Measurements from ENCODE around the gene GDPD5.

The GDPD5 gene

DNA sequence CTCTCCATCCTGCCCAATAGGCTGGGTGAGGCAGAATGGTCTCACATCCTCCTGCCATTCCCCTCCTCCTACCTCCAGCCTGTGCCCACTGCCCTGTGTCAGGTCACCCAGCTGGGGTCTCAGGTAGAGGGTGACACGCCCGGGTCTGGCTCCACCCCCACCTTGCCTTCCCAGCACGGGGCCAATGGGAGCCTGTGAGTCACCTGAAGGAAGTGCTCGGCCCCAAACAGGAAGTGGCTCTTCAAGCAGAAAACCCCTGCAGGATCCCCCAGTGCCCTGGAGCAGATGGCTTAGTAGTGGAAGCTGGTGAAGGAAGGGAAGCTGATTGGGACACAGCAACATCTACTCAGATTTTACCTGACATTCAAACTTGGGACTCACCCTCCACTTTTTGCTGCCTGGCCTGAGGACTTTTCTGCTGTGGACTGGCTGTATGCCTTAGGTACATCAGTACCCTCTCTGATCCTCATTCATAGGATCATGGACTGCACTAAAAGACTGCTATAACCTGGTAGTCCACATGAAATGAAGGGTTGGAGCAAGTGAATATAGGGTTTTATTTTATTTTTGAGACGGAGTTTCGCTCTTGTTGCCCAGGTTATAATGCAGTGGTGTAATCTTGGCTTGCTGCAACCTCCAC, 33.4 kb downstream of the GDPD5 start:
- peak; percentile 49 for DNase-seq (ENCODE audit: low read depth)

DNA sequence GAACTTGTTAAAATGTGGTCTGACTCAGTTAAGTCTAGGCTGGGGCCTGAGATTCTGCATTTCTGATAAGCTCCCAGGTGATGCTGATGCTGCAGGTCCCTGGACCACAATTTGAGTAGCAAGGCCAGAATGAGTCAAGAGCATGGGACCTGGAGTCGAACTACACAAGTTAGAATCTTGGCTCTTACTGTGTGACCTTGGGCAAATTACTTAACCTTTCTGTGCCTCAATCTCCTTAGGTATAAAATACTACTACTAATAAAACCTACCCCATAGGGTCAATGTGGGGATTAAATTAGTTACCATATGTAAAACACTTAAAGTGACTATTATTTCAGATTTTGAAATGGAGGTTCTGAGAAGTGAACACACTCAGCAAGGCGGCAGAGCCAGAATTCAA, 34.3 kb downstream of the GDPD5 start:
- DNase-seq (ENCODE audit: low read depth), result no peak

DNA sequence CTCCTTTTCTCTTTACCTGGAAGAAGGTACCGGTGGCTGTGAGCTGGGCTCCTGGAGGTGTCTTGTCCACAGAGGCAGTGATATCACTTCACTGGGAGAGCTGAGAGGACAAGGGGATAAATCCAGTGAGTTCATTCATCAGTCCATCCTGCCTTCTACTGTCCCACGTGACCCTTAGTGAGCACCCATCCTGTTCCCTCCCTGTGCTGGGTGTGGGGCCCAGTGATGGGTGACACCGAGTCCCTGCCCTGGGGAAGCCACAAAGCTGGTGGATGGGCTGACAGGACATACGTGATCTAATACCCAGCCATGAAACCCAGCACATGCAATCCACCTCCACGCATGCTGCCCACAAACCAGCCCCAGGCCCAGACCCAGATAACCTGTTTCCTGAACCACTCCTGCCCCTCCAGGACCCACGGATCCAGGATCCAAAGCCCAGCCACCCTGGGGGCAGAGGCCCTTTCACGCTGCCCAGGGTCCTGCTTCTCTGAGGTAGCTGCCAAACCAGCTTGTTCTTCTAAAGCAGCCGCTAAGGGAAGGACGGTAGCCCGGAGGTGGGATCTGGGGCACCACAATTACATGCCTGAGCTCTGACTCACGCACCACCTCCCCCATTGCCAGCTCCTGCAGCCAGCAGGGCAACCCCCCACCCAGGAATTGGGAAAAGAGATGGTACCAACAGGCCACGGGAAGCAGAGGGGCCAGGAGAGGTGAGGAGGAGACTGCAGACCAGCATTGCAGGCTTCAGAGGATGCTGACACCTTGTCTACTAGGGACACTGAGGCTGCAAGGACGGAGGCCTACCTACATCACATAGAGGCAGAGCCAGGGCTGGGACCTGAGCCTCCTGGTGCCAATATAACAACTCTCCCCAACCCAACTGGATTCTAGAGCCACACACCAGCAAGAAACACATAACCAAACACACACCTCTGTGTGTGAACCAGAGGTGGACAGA, 35.2 kb downstream of the GDPD5 start:
- no peak for DNase-seq (ENCODE audit: low read depth)

GRCh38 chr11:75487365-75487764, 38.4 kb downstream of the GDPD5 start:
- DNase-seq (ENCODE audit: low read depth), result no peak

DNA sequence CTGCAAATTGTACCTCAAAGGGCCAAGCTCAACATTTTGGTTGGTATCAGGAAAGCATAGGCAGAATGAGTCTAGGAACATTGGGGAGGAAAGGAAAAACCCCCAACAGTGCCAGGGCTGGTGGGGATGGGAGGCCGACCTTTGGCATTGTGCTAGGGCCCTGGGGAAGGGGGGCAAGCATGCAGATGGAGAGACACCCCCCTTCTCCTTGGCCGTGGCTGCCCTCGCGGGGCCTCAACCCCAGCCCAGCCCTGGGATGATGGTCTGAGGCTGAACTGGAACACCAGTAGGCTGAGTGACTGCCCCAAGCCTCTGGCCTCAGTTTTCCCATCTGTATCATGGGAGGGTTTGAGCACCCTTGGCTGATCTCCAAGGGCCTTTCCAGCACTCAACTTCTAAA, 40.0 kb downstream of the GDPD5 start:
- no peak for DNase-seq (ENCODE audit: low read depth)

DNA sequence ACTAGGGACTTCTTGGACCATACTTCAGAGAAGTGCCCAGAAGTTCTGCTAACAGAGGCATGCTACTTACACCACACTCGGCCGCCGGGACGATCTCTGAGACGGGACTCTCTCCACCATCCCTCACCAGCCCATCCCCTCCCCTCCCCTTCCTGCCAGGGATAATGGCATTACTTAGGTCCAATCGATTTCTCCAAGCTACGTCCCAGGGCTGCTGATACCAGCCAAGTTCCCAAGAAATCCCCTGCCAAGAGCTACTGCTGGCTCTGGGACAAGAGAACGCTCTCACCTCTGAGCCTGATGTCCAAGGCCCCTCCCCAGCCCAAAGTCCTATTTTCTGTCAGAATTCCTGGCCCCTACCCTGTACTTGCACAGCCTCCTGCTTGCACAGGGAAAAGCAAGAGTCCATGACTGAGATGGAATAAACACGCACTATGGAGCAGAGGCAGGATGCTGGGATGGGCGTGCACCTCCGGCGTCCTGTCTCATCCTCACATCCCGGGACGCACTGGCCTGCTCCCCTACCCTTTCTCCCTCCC, 42.7 kb downstream of the GDPD5 start:
- no peak for DNase-seq (ENCODE audit: low read depth)

DNA sequence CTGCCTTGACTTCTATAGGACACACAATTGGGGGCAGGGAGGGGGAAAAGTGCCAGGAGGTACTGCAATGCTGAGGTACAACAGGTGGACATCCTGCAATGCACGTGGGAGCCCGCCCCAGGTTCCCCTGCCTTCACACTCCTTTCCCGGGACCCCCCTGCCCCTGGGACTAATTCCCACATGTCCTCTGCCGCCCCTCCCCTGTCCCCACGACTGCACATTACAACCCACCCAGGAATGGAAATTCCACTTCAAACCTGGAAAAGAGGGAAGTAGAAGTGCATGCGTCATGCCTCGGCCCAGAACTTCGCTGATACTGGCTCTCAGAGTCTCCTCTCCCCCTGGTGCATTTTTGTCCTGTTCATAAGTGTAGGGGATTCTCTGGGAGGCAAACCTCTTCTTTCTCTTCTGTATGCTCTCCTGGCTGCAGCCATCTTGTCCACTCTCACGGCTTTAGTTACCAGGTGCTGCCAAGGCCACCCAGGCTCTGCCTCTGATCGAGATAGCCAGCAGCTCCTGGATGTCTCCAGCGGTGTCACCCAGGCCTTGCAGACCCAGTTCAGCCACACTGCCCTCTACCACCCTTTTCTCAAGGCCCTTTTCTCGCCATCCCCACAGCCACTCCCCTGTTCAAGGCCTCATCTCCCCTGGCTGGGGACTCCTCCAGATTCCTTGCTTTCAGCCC, 43.7 kb downstream of the GDPD5 start:
- no peak for DNase-seq (ENCODE audit: low read depth)

DNA sequence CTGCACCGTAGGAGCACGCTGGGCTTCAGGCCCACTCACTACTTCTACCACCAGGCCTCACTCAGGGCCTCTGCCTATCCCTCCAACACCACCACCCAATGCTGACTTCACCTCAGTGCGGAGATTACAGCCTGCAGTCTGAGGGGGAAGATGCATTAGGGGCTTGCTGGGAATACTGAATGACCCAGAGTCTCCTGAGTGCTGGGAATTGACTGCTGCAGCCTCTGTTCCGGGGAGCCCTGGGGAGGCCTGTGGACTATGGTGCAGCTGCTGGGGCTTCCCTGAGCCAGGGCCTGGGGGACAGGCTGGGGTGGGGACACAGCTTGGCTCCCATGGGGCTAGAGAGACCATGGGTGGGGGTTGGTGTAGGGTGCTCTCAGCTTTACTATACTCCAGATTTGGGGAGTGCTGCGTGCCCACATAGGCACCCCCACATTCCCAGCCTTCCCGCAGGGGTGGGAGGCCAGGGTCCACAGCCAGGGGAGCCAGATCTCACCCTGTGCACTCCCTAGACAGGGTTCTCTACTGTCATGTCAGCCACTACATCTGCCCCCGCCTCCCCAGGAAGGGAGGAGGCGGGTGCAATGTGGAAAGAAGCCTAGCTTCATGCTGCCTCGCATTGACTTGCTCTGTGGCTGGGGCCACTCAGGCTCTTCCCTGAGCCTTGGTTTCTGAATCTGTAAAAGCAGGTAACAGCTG, 44.4 kb downstream of the GDPD5 start:
- no peak for DNase-seq (ENCODE audit: low read depth)

- no peak for DNase-seq (ENCODE audit: low read depth)
Observed at GRCh38 chr11:75480185-75481175, 45.3 kb downstream of the GDPD5 start.

- DNase-seq (ENCODE audit: low read depth), result no peak
Observed at GRCh38 chr11:75479597-75480145, 46.1 kb downstream of the GDPD5 start.

DNA sequence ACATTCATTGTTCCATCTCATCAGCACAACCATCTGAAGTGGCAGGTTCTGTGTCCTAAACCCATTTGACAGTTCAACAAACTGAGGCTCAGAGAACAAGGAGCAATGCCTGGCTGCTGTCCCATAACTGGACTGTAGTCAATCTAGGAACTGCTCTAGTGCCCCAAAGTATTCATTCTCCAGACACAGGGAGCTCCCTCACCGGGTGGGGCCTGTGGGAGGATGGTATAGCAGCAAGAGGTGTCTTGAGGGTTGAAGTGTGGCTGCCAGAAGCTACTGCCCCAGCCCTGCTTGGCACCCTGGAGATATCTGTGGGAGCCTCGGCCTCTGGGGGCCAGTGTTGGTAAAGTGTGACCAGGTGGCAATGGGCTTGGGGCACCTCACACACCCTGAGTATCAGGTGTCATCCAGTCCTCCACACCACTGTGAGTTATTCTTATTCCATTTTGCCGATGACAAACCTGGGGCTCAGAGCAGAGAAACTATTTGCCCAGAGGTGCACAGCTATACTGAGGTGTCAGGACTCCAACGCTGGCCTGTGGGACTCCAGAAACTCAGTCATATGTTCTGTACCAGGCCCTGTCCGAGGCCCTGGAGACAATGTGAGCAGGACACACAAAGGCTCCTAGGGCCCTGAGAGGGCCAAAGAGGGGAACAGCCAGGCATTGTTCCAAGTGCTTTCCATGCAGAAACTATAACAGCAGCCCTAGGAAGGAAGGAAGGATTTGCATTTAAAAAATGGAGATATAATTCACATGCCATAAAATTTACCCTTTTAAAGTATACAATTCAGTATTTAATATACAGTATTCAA, 46.8 kb downstream of the GDPD5 start:
- DNase-seq (ENCODE audit: low read depth), result no peak

GRCh38 chr11:75477614-75477935, 48.2 kb downstream of the GDPD5 start:
- DNase-seq (ENCODE audit: low read depth), result no peak

- no peak for DNase-seq (ENCODE audit: low read depth)
Observed at GRCh38 chr11:75476739-75477613, 48.8 kb downstream of the GDPD5 start.

DNA sequence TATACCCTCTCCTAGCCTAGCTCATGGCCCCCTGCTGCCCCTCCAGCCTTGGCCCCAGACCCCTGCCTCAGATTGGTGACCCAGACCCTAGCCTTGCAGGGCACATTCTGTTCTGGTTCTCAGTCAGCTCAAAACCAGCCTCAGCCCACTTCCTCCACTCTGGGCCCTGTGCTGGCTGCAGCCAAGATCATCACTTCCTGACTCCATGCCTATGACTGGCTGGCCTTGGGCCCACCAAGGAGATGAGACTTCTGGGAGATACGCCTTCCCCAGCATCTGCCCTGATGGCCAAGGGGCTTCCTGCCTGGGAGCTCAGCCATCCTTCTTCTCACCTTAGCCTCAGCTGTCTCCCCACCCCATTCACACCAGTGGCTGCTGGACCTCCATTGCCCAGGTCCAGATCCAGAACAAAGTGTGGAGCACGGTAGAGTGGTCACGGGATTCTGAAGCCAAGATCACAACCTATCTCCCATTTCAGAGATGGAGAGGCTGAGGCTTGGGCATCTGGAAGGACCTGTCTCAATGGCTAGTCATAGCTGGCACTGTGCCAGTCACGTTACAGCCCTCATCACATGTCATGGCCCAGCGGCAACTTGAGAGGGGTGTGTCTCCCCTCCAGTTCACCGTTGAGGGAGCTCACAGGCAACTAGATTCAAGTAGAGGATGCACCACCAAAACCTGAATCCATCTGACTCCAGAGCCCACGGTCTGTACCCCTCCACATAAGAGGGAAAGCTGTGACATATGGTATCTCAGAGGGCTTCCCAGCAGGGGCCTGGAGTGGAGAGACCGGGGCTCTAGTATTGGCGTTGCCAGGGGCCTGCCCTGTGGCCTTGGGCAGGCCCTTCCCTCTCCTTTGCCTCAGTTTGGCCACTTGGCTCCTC, 49.7 kb downstream of the GDPD5 start:
- no peak for DNase-seq (ENCODE audit: low read depth)

- peak; percentile 15 for DNase-seq (ENCODE audit: low read depth)
Observed at GRCh38 chr11:75474878-75475766, 50.6 kb downstream of the GDPD5 start.

DNA sequence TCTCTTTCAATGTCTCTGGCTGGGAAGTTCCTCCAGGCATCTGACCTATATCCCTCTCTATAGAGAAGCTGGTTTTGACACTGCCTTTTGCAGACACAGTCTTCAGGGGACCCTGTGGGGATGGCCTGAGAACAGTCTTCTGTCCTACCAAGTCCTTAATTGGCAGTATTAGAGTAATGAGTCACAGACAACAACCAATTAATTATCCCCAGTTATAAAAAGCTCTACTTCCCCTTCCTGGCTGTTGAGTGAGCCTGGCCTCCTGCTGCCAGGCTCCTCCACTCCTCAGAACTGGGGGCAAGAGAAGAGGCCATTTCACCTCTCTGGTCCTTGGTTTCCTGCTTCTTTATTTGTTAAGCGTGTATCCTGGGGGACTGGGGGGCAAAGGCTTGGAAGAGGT, 51.5 kb downstream of the GDPD5 start:
- DNase-seq (ENCODE audit: low read depth), result no peak

DNA sequence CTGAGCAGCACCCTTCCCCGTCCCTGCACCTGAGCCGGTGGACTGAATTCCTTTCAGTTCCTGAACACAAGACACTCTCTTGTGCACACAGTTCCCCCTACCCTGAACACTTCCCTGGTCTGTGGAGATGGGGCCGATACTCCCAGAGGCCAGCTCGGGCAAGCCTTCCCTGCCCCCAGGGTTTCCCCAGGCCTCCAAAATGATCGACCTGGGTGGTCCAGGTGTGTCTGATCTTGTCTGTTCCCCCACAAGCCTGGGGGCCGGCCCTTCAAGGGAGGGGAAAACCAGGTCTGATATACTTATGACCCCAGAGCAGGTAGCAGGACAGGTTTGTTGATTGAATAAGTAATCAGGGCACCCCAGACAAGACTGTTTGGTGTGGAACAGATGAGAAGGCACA, 52.1 kb downstream of the GDPD5 start:
- DNase-seq (ENCODE audit: low read depth), result no peak

Measured in stimulated activated CD8-positive, alpha-beta memory T cell treated with anti-CD3 and anti-CD28 coated beads, Interleukin-12 subunit alpha, Interleukin-12 subunit beta, amount 100 ng/mL, for 1 hour (primary cell).